ENCODE measurements around the gene WSB1. TPM values are rescaled to one million over a fixed set of nuclear protein-coding genes. Genes with fewer than 3 reads are reported as not detected.
"Not testable (repeated sequence)": the region's sequence is repeated elsewhere in the genome, so short reads cannot be mapped to it uniquely, and the experiment has no call there.

The WSB1 gene, protein sequence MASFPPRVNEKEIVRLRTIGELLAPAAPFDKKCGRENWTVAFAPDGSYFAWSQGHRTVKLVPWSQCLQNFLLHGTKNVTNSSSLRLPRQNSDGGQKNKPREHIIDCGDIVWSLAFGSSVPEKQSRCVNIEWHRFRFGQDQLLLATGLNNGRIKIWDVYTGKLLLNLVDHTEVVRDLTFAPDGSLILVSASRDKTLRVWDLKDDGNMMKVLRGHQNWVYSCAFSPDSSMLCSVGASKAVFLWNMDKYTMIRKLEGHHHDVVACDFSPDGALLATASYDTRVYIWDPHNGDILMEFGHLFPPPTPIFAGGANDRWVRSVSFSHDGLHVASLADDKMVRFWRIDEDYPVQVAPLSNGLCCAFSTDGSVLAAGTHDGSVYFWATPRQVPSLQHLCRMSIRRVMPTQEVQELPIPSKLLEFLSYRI
- total RNA-seq (2014; rRNA removed; shearing (Covaris generic)) = 55.6 and 56.7 TPM in 2 replicates

DNA sequence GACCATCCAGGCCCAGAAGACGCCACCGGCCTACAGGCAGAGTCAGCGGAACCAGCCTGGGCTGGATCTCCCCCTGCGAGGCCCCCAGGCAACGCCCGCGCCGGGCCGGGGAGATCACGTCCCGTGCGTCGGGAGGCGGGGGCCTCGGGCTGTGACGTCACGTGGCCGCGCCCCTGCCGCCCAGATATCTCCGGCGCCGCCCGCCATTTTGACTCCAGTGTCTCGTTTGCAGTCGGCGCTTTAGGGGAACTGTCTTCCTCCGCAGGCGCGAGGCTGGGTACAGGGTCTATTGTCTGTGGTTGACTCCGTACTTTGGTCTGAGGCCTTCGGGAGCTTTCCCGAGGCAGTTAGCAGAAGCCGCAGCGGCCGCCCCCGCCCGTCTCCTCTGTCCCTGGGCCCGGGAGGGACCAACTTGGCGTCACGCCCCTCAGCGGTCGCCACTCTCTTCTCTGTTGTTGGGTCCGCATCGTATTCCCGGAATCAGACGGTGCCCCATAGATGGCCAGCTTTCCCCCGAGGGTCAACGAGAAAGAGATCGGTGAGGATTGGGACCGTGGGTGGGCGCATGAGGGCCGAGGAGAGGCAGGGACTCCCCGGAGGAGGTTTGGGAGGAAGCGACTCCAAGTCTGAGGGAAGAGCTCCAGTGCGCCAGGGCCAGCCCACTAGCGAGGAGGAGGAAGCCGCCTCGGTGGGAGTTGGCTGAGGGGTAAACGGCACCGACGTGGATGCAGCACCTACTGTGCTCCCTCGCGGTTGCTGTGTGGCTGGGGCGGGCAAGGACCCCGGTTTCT lies at the start of gene WSB1:
TSS of gene WSB1 (plus strand) at position 217 of the 791 bp plus-strand sequence. CDS start at position 499, 282 bp downstream.
- peak; percentile 96 for DNase-seq (ENCODE audit: low read depth)

DNA sequence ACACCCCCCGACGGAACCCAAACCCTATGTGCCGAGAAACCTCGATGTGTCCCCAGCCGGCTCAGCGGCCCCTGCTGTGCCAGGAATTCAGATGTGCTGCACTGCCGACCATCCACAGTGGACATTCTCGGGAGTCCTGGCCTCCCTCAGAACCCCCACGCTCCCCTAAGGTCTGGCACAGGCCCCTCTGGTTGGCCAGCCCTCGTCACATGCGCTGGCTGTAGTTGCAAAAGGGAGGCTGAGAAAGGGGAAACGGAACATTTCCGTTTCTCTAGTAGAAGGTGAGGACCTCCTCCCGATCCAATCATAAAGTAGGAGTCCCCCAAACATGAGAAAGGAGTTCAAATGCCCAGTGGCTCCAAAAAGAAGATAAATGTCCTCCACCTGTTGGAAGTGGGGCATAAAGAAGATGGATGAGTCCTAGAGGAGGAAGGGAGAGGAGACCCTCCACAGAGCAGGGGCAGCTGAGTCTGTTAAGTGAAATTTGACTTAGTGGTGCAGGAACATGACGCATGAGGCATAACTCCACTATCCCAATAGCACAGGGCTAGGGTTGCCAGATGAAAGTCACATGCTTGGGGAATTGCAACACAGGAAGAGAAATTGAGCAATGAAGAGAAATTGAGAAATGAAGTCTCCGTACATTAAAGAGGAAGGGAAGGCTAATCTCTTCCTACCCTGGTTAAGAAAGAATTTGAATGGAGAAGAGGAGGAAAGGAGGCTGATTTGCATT lies 49.3 kb upstream of the WSB1 start:
- peak; percentile 42 for DNase-seq (ENCODE audit: low read depth)

DNA sequence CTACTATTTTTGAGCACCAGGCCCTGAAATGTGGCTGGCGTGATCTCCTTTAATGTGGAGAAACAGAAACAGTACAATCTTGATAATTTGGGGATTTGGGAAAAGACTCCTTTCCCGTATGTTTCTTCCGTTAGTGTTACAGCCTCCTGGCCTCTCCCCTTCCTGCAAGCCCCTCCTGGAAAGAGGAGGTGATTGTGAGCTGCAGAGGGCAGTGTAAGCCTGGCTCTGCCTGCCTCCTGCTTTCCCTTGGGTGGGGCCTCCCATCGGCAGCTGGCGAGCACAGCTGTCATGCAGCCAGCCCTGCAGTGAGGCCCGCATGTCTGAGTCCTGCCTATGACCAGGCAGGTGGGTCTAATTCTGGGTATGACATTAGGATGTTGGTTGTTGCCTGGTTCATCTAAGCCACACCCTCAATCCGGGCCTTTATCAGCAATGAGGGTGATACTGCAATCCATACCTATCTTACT lies 48.7 kb upstream of the WSB1 start:
- DNase-seq (ENCODE audit: low read depth) = peak; percentile 89

DNA sequence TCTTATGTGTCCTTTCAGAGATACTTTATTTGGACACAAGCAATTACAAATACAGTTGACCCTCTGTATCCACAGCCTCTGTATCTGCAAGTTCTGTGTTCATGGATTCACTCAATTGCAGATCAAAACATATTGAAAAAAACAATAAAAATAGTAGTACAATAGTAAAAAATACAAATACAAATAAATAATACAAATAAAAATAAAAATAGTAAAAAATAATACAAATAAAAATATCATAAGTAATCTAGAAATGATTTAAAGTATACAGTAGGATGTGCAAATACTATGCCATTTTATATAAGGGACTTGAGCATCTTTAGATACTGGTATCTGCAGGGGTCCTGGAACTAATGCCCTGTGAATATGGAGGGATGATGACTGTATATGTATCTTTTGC lies 47.4 kb upstream of the WSB1 start:
- DNase-seq (ENCODE audit: low read depth) = no peak

DNA sequence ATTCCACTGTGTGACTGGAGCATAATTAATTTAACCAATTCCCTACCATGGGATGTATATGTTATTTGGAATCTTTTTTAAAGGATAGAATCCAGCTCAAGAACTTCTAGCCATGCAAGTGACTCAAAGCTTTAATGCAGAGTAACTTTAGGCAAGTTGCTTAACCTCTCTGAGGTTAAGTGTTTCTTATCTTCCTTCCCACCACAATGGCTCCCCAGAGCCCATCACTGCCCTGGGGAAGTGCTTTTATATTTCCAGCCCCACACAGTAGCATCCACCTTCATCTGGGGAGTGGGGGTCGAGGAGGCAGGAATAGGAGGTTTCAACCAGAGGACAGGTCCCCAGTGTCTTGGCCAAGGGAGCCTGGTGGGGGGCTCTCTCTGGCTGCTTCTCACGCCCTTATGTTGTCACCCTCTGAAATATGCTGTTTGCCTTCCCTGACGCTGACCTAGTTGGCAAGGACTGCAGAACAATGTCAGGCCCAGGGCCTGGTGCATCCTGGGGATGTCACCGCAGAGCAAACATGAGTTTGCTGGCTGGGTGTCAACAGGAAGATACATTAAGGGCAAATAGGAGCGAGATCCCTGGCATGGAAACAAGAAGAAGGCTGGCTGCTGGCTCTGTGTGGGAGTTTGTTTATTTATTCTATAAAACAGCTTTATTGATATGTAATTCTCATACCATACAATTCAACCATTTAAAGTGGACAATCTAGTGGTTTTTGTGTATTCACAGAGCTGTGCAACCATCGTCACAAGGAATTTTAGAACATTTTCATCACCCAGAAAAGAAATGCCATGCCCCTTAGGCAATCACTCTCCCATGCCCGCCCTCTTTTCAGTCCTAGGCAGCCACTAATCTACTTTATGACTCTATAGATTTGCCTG lies 46.6 kb upstream of the WSB1 start:
- peak; percentile 93 for DNase-seq (ENCODE audit: low read depth)

DNA sequence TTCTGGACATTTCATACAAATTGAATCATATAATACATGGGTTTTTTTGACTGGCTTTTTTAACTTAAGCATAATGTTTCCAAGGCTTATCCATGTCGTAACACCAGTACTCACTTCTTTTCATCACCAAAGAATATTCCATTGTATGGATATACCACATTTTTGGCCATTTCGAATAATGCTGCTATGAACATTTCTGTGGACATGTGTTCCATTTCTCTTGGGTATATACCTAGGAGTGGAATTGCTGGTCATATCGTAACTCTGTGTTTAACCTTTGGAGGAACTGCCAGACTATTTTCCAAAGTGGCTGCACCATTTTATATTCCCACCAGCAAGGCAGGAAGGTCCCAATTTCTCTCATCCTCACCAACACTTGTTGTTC lies 46.0 kb upstream of the WSB1 start:
- DNase-seq (ENCODE audit: low read depth) = no peak

DNA sequence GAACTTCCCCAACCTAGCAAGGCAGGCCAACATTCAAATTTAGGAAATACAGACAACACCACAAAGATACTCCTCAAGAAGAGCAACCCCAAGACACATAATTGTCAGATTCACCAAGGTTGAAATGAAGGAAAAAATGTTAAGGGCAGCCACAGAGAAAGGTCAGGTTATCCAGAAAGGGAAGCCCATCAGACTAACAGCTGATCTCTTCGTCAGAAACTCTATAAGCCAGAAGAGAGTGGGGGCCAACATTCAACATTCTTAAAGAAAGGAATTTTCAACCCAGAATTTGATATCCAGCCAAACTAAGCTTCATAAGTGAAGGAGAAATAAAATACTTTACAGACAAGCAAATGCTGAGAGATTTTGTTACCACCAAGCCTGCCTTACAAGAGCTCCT lies 43.1 kb upstream of the WSB1 start:
- not testable (repeated sequence) for DNase-seq (ENCODE audit: low read depth)

DNA sequence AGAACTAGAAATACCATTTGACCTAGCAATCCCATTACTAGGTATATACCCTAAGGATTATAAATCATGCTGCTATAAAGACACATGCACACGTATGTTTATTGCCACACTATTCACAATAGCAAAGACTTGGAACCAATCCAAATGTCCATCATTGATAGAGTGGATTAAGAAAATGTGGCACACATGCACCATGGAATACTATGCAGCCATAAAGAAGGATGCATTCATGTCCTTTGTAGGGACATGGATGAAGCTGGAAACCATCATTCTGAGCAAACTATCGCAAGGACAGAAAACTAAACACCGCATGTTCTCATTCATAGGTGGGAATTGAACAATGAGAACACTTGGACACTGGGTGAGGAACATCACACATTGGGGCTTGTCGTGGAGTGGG lies 39.1 kb upstream of the WSB1 start:
- not testable (repeated sequence) for DNase-seq (ENCODE audit: low read depth)

DNA sequence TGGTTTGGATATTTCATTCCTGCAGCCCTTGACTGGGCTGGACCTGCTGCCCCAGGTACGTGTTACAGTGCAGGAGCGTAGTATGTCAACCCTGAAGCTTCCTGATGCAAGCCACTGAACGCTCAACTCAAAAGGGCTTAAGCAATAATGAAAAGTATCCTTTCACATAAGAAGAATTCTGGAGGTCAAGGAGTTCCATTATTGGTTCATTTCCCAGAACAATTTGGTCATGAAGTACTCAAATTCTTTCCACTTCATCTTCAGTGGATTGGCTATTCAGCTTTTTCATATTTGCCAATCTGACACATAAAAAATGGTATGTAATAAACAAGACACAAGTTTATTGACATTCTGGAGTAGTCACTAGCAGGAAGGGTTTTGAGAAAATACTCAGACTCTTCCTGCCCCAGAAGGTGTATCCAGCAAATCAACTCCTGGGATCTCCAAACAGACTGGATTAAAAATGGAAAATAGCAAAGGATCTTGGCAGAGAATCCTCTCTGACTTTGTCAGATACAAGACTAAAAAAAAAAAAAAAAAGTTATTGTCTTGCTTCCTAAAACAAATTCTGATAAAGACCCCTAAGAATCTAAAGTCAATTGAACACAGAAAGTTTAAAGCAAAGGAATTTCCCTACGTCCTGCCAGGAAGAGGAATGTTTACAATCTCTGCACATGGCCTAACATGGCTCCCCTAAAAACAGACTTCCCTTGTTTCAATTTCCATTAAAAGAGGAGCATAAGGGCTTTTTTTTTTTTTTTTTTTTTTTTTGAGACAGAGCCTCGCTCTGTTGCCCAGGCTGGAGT lies 37.5 kb upstream of the WSB1 start:
- DNase-seq (ENCODE audit: low read depth) = no peak

DNA sequence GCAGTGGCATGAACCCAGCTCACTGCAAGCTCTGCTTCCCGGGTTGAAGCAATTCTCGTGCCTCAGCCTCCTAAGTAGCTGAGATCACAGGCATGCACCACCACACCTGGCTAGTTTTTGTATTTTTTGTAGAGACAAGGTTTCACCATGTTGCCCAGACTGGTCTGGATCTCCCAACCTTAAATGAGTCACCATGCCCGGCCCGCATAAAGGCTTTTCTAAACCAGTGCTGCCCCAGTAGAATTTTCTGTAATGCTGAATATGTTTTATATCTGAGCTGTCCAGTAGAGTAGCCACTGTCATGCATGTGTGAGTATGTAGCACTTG lies 36.9 kb upstream of the WSB1 start:
- DNase-seq (ENCODE audit: low read depth) = no peak

DNA sequence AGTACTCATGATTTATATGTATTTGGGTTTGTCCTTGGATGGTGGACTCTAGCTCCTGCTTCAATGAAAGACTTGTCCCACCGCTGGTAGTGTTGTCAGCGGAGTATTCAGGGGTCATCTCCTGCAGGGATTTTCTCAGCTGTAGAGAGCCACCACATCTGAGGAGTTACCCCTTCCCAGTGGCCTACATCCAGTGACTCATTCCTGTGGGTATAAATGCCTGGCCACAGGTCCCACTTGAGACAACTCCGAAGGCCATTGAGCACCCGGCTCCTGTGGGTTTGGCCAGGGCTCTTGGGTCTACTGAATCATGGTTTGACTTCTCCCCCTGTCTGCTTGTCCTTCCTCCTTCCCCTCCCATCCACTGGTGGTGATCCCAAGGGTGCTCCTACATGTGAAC lies 34.6 kb upstream of the WSB1 start:
- DNase-seq (ENCODE audit: low read depth) = peak; percentile 29

DNA sequence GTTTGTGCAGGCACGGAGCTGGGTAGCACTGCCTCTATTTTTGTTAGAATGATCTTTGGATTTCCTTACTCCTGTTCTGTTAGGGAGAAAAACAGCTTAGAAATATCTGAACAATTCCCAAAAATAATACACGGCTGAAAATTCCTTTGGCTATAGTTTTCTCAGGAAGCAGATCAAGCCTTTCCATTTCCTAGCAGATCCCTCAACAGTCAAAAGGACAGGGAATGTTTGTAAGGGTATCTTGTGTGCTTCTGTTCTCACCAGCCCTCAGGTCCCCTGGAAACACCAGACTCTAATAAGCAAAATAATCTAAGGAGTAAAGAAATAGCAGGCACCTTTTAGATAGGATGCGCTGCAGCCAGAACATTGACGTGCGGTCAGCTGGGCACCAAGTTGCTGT lies 30.5 kb upstream of the WSB1 start:
- DNase-seq (ENCODE audit: low read depth) = no peak

DNA sequence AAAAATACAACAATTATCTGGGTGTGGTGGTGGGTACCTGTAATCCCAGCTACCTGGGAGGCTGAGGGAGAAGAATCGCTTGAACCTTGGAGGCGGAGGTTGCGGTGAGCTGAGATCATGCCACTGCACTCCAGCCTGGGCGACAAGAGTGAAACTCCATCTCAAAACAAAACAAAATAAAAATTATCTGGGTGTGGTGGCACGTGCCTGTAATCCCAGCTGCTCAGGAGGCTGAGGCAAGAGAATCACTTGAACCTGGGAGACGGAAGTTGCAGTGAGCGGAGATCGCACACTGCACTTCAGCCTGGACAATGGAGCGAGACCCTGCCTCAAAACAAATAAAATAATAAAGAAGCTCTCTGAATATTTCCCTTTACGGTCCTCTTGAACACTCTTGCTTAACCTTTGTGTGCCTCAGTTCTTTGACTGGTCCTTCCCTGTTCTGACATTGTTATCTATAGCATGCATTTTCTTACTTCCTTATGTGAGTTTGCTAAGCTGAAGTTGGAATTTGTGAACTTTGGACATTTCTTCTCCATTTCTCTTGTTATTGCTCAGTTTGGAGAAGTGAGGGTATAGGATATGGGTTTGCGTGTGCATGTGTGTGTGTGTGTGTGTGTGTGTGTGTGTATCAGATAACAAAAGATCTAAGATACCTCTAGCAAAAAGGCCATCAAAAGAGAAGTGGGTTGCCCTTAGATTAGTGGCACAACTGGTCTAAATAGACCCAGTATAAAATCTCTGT lies 29.7 kb upstream of the WSB1 start:
- DNase-seq (ENCODE audit: low read depth) = no peak

DNA sequence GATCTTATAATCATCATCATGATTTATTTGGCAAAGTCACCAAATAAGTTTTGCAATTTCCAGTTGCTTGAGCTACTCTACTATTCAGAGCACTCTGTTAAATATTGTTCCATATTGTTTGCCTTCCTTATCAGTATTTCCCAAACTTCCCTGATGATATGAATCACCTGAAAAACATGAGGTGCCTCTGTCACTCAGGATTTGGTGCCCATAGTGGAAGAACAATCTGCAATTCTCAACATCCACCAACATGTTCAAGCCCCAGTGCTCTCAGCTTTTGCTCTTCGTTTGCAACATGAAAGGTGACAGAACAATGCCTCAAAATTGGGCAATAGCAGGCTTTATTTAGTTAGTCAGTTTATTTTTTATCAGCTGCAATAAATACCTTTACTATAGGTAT lies 28.6 kb upstream of the WSB1 start:
- DNase-seq (ENCODE audit: low read depth) = no peak

DNA sequence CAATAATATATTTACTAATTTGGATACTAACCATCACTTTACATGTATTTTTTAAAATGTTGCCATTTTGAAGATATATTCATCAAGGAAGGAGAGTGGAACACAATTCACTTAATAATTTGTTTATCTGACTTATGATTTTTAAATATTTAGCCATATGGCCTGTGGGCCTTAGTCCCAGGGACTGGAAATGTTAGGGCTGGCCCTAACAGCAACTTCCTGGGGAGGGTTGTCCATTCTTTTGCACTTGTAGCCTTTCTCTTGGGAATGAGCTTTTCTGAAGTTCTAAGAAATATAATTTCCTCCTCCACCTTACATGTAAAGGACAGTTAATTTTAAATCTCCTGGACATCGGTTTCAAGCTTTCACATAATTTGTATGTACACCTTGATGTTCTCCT lies 27.7 kb upstream of the WSB1 start:
- no peak for DNase-seq (ENCODE audit: low read depth)

DNA sequence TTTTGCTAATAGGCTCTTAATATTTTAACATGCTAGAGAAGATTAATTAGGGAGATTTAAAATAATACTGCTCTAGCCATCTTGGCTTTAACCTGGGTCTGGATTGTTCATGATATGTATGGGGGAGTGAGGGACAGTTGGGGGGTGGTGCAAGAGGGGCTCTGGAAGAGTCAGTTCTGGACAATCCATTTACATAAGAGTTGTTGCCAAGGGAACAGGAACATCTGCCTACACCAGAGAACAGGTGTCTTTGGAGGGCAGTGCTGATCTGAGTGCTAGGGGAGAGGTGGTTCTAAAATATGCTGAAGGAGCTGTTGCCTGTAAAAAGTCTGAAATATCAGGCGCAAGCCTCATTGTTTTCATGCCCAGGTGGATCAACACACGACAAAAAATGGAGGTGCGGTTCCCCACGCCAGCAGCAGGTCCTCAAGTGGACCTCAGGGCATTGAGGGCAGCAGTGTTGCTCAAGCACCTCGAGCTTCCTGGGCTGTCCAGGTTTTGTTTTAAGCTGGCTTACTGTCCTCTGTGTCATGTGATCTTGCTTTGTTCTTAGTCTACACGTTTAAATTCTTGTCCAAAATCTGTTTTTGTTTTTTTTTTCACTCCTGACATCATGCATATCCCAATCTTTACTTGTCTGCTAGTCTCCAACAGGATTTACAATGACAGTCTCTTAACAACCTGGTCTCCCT lies 25.4 kb upstream of the WSB1 start:
- no peak for DNase-seq (ENCODE audit: low read depth)

DNA sequence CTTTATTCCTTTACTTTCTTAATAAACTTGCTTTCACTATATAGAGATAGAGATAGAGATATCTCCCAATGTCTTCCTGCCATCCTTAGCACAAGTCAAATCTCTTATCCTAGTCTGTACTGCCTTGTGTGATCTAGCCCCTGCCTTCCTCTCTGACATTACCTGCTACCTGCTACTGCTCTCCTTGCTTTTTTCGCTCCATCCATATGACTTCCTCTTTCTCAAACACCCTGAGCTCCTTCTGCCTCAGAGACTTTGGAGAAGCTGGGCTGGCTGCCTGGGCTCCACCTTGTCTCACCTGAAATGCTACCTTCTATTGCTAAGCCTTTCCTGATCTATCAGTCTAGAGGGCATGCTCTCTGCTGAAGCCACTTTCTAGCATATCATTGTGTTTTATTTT lies 24.7 kb upstream of the WSB1 start:
- DNase-seq (ENCODE audit: low read depth) = no peak

DNA sequence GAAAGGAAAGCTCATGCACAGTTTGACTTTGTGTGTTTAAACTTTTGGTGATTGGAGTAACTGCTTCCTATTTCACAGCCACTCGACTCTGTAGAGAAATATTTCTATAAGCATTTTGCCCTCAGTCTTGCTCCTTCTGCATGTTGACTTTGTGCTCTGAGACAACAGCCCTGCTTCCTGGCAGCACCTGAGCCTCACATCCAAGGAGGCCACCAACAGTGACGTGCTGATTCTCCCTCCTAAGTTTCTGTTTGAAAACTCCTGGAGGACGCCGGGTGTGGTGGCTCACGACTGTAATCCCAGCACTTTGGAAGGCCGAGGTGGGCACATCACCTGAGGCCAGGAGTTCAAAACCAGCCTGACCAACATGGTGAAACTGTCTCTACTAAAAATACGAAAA lies 23.9 kb upstream of the WSB1 start:
- DNase-seq (ENCODE audit: low read depth) = no peak

DNA sequence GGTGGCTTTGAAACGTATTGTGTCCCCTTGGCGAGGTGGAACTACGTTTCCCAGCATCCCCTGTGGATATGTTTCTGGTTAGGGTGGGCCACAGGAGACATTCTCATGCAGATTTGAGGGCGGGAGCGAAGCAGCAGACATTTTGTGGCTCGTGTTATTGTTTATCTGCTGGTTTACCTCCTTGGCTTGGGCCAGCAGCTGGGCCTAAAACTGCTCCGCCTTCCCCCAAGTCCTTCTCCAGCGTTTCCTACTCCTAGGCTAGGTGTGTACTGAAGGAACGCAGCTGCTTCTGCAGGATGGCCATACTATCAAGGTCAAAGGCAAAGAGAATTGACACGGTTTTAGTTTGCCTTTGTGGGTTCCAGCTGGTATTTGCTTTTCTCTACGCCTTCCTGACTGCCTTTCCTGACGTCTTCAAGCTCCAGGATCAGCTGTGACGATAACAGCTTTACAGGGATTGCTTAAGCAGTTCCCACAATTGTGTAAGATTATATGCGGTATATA lies 17.2 kb upstream of the WSB1 start:
- no peak for DNase-seq (ENCODE audit: low read depth)

All from Daoy (cell line).